Right lobe of liver (tissue), 4 donors: ENCODE results near the gene MPHOSPH8.

Source experiments
- POLR2A ChIP-seq: fragments of 450-650 bp; IDR thresholded peaks from one replicate; pipeline ENCODE4 v1.6.1; 2017; ENCODE audit warnings: antibody characterized with exemption, mild to moderate bottlenecking
- TF ChIP-seq, protein P1 (sequence below), 4 donors: fragments of 200-600 bp in 3 of 4; fragments of 450-650 bp in 1 of 4; IDR thresholded peaks; one replicate each; pipeline versions ENCODE4 v1.5.1 to v1.8.0; 2016 to 2022; ENCODE audit warnings: antibody characterized with exemption in 4 of 4, mild to moderate bottlenecking in 2 of 4
- donor health status: DM: no; HTN: no; CAD: no.
- donor health status: DM: no; HTN: no; CAD: no.
- donor health status: DM: no; HTN: yes; CAD: no.

DNA sequence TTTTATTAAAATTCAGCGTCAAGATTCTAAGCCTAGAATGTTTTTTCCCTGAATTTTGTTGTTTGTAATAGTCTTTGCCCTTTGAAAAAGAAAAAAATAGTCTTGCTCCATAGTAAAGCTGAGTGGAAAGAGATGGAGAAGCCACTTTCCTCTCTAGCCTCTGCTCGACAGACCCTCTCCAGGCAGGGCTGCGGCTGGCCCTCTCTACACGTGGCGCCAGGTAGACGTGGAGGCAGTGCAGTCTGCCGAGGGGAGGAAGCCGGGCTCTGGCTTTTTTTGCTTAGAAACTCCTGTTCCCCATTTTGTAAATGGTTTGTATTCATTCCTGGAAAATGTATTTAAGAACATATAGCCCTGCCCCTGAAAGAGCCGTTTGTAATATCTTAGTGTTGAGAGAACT lies 35.3 kb downstream of the MPHOSPH8 start:
- TF ChIP-seq POLR2A = no peak
- TF ChIP-seq, protein P1, sequence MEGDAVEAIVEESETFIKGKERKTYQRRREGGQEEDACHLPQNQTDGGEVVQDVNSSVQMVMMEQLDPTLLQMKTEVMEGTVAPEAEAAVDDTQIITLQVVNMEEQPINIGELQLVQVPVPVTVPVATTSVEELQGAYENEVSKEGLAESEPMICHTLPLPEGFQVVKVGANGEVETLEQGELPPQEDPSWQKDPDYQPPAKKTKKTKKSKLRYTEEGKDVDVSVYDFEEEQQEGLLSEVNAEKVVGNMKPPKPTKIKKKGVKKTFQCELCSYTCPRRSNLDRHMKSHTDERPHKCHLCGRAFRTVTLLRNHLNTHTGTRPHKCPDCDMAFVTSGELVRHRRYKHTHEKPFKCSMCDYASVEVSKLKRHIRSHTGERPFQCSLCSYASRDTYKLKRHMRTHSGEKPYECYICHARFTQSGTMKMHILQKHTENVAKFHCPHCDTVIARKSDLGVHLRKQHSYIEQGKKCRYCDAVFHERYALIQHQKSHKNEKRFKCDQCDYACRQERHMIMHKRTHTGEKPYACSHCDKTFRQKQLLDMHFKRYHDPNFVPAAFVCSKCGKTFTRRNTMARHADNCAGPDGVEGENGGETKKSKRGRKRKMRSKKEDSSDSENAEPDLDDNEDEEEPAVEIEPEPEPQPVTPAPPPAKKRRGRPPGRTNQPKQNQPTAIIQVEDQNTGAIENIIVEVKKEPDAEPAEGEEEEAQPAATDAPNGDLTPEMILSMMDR (IDR thresholded peaks at IDR 0.05) = no peak
